ENCODE measurements around the gene PLCG2.

PLCG2 gene

DNA sequence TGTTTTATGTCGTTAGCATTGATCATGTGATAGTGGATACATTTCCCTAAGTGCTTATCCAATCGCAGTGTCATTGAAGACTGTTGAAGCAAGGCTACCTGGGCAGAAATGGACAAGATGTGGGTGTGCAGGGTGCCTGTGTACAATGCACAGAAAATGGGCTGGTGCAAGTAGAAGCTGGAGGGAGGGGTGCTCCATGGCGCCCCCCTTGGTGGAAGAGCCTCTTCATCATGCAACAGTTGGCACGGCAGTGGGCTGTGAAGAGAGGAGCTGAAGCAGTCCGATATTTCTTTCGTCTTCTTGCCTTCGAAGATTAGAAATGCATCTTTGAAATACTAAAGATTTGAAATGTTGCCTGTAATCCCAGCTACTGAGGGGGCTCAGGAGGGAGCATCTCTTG, 100.5 kb downstream of the PLCG2 start:
- no peak overlapping the region for H3K27ac ChIP-seq (replicated peaks)
- TF ChIP-seq POLR2AphosphoS5 (IDR thresholded peaks at IDR 0.05; ENCODE audit: low read depth) (no peak), SPI1 (IDR thresholded peaks at IDR 0.05; ENCODE audit: borderline replicate concordance, low read depth) (no peak), GABPA (IDR thresholded peaks at IDR 0.05; ENCODE audit: low read depth) (no peak)
- TF ChIP-seq, protein P1, sequence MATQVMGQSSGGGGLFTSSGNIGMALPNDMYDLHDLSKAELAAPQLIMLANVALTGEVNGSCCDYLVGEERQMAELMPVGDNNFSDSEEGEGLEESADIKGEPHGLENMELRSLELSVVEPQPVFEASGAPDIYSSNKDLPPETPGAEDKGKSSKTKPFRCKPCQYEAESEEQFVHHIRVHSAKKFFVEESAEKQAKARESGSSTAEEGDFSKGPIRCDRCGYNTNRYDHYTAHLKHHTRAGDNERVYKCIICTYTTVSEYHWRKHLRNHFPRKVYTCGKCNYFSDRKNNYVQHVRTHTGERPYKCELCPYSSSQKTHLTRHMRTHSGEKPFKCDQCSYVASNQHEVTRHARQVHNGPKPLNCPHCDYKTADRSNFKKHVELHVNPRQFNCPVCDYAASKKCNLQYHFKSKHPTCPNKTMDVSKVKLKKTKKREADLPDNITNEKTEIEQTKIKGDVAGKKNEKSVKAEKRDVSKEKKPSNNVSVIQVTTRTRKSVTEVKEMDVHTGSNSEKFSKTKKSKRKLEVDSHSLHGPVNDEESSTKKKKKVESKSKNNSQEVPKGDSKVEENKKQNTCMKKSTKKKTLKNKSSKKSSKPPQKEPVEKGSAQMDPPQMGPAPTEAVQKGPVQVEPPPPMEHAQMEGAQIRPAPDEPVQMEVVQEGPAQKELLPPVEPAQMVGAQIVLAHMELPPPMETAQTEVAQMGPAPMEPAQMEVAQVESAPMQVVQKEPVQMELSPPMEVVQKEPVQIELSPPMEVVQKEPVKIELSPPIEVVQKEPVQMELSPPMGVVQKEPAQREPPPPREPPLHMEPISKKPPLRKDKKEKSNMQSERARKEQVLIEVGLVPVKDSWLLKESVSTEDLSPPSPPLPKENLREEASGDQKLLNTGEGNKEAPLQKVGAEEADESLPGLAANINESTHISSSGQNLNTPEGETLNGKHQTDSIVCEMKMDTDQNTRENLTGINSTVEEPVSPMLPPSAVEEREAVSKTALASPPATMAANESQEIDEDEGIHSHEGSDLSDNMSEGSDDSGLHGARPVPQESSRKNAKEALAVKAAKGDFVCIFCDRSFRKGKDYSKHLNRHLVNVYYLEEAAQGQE (IDR thresholded peaks at IDR 0.05; ENCODE audit: insufficient replicate concordance, low read depth) = no peak
- TF ChIP-seq, protein P2, sequence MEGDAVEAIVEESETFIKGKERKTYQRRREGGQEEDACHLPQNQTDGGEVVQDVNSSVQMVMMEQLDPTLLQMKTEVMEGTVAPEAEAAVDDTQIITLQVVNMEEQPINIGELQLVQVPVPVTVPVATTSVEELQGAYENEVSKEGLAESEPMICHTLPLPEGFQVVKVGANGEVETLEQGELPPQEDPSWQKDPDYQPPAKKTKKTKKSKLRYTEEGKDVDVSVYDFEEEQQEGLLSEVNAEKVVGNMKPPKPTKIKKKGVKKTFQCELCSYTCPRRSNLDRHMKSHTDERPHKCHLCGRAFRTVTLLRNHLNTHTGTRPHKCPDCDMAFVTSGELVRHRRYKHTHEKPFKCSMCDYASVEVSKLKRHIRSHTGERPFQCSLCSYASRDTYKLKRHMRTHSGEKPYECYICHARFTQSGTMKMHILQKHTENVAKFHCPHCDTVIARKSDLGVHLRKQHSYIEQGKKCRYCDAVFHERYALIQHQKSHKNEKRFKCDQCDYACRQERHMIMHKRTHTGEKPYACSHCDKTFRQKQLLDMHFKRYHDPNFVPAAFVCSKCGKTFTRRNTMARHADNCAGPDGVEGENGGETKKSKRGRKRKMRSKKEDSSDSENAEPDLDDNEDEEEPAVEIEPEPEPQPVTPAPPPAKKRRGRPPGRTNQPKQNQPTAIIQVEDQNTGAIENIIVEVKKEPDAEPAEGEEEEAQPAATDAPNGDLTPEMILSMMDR (IDR thresholded peaks at IDR 0.05; ENCODE audit: insufficient read depth, low read length) = no peak
- DNase-seq (ENCODE audit: low read depth in 1 of 2, low spot score in 1 of 2) = no peak
- H3K27me3 ChIP-seq (ENCODE audit: insufficient read depth, poor library complexity, severe bottlenecking) = no peaks in the 10 kb centered on the region
- no peak overlapping the region for H3K4me3 ChIP-seq (replicated peaks; ENCODE audit: insufficient read depth, low read length)

DNA sequence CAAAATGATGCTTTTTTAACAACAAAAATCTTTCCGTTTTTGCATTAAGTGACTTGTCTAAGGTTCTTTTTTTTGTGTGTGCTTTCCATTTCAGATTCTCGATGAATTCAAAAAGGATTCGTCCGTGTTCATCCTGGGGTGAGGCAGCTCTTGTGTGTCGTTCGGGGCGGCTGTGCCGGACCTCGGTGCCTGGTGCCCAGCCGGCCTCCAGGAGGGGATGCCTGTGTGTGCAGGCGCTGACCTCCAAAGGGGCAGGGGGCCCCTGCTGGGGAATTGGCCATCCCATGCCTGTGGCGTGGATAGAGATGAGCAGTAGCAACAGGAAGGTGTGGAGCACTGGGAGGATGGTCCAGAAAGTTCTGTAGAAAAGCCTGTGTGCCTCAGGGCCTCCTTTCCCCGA, 101.7 kb downstream of the PLCG2 start:
- H3K4me3 ChIP-seq (replicated peaks; ENCODE audit: insufficient read depth, low read length) = no peak overlapping the region
- no peak for DNase-seq (ENCODE audit: low read depth in 1 of 2, low spot score in 1 of 2)
- H3K27ac ChIP-seq (replicated peaks) = no peak overlapping the region
- TF ChIP-seq GABPA (IDR thresholded peaks at IDR 0.05; ENCODE audit: low read depth) (no peak), POLR2AphosphoS5 (IDR thresholded peaks at IDR 0.05; ENCODE audit: low read depth) (no peak), SPI1 (IDR thresholded peaks at IDR 0.05; ENCODE audit: borderline replicate concordance, low read depth) (no peak)
- TF ChIP-seq, protein P1 (IDR thresholded peaks at IDR 0.05; ENCODE audit: insufficient replicate concordance, low read depth) = no peak
- TF ChIP-seq, protein P2 (IDR thresholded peaks at IDR 0.05; ENCODE audit: insufficient read depth, low read length) = no peak
- no peaks in the 10 kb centered on the region for H3K27me3 ChIP-seq (ENCODE audit: insufficient read depth, poor library complexity, severe bottlenecking)

DNA sequence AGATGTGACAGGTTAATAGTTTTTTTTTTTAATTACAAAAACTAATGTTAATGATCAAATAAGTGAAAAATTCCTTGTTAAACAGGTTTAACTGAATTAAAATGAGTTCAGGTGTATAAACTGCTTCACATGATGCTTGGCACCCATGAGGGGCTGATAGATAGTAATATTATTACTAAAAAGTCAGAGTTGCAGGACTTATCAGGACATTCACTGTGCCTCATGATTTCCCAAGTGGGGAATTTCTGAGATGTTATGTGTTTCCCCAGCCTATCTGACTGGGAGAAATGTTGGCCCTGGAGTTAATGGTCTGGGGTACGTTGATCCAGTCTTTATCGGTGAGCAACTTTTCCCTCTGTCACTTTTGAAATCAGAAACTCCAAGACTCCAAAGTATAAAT, 102.1 kb downstream of the PLCG2 start:
- TF ChIP-seq SPI1 (IDR thresholded peaks at IDR 0.05; ENCODE audit: borderline replicate concordance, low read depth) (no peak), GABPA (IDR thresholded peaks at IDR 0.05; ENCODE audit: low read depth) (no peak), POLR2AphosphoS5 (IDR thresholded peaks at IDR 0.05; ENCODE audit: low read depth) (no peak)
- TF ChIP-seq, protein P1 (IDR thresholded peaks at IDR 0.05; ENCODE audit: insufficient replicate concordance, low read depth) = no peak
- TF ChIP-seq, protein P2 (IDR thresholded peaks at IDR 0.05; ENCODE audit: insufficient read depth, low read length) = no peak
- DNase-seq (ENCODE audit: low read depth in 1 of 2, low spot score in 1 of 2) = no peak
- no peaks in the 10 kb centered on the region for H3K27me3 ChIP-seq (ENCODE audit: insufficient read depth, poor library complexity, severe bottlenecking)
- no peak overlapping the region for H3K4me3 ChIP-seq (replicated peaks; ENCODE audit: insufficient read depth, low read length)
- H3K27ac ChIP-seq (replicated peaks) = no peak overlapping the region
